ENCODE results near the gene GATA6.

Gene GATA6

GRCh38 chr18:22167091-22167470, 2.3 kb upstream of the GATA6 start:
- no peak for DNase-seq

GRCh38 chr18:22167471-22168241, 1.7 kb upstream of the GATA6 start:
- no peak for DNase-seq

DNA sequence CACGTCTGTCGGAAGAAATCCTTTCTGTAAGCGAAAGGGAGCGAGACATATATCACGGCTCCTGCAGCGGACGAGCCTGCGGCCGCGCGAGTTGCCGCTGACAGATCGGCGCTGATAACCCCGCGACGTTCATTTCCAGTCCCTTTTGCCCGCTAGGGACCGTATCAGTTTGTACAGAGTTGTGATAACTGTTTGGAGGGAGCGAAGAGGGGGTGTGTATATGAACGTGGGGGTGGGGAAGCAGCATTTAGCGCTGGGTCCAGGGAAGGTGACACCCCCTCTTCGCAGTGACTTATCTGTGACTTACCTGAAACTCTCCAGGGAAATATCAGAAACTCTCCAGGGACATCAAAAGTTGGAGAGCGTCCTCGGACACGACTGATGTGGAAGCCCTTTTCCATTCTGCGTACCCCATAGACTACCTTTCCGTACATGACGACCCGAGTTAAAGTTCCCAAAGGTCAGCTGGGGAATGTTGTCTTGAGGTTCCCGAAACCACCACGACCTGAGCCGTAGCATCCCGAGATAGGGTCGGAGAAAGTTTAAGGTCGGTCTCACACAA, 948 bp upstream of the GATA6 start:
- no peak for DNase-seq

GRCh38 chr18:22169889-22170420, 566 bp downstream of the GATA6 start:
- DNase-seq = no peak

DNA sequence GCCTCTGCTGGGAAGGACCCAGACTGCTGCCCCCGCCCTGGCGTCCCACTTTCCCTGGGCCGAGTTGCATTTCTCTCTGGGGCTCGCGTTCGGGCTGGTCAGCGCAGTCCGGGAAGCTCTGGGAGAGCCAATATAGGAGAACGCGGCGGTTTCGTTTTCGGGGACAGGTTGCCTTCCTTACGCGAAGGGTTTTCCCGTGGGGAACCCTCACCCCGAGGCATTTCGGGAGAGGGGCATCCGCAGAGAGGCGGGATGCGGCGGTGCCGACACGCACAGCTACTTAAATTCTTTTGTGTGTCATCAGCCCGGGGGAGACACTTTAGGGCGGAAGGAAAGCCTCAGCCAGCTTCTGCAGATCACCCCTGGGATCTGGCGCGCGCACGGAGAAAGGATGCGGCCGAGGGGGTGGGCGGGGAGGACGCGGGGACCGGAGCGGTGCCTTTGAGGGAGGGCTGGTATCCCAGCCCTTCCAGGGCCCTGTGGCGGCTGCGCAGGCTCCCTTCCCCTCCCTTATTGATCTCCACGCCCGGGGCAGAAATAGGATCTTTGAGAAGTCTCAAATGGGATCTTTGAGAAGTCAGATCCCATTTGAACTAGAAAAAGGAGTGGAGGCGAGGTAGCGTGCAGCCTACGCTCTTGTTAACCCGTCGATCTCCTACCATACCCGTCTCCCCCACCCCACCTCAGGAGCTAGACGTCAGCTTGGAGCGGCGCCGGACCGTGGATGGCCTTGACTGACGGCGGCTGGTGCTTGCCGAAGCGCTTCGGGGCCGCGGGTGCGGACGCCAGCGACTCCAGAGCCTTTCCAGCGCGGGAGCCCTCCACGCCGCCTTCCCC, 1.2 kb downstream of the GATA6 start:
- no peak for DNase-seq

- no peak for DNase-seq
Observed at GRCh38 chr18:22171258-22172119, 2.1 kb downstream of the GATA6 start.

DNA sequence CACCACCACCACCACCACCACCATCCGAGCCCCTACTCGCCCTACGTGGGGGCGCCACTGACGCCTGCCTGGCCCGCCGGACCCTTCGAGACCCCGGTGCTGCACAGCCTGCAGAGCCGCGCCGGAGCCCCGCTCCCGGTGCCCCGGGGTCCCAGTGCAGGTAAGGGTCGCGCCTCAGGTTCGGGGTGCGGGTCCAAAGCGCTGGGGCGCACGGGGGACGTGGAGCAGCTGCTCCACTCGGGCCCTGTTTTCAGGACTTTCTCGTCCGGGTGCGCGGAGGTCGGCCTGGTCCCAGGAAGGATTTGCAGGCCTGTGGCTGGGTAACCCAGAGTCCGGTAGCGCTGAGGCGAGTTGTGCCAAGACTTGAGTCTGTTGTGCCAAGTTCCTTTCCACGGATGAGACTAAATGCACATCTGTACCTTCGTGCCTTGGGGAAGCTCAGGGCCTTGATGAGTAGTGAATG, 2.8 kb downstream of the GATA6 start:
- no peak for DNase-seq

GRCh38 chr18:22172594-22173049, 3.2 kb downstream of the GATA6 start:
- no peak for DNase-seq

DNA sequence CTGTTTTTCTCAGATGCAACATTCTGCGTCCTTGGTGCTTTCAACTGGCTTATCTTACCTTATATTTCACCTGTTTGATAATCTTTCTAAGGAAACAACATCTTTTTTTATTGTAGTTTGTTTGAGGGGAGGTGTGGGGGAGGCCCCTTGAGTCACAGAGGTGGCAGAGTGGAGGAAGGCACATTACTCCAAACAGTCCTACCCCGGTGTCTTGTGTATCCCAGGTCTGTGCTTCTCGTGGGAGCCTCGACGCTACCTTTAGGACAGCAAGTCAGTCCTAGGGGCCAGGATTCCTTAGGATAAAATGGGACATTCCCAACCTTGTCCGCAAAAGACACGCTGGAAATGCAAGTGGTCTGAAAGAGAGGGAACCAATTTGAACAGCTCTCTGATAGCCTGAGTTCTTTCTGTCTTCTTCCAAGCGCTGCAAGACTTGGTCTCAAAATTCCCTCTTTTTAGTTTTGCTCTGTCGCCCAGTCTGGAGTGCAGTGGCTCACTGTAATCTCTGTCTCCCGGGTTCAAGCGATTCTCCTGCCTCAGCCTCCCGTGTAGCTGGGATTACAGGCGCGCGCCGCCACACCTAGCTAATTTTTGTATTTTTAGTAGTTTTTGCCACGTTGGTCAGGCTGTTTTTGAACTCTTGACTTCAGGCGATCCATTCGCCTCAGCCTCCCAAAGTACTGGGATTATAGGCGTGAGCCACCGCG, 4.0 kb downstream of the GATA6 start:
- DNase-seq = no peak

DNA sequence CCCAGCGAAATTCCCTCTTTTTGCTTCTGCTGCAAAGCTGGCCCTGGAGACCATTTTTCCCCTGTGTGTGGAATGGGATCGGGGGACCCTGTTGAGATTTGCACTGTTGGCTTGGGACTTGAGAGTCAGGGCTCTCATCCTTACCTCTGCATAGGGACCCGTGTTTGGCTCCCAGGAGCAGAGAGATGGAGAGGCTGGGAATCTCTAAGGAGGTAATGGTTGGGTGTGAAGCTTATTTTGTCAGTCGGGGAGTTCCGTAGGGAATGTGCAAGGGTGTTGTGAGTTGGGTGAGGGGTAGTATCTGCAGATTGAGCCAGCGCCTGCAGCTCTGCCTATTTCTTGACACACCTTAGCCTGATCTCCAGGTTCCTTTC, 4.5 kb downstream of the GATA6 start:
- DNase-seq = no peak

- no peak for DNase-seq
Observed at GRCh38 chr18:22174341-22175145, 5.2 kb downstream of the GATA6 start.

DNA sequence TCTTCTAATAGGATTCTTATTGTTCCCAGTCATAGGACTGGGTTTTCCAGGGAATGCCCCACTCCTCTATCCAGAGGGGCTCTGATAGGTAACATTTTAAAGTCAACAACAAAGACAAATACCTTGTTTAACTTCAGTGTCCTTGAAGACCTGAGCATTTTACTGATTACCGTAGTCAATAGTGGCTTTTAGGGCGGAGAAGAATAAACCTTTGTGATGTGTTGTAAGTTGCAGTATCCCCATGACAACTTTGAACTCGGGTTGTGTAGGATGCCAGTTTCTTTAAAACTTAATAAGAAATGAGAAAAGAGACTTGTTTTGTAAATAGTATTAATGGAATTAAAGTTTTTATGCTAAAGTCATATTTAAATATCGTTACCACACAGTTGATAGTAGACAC, 6.0 kb downstream of the GATA6 start:
- no peak for DNase-seq

DNA sequence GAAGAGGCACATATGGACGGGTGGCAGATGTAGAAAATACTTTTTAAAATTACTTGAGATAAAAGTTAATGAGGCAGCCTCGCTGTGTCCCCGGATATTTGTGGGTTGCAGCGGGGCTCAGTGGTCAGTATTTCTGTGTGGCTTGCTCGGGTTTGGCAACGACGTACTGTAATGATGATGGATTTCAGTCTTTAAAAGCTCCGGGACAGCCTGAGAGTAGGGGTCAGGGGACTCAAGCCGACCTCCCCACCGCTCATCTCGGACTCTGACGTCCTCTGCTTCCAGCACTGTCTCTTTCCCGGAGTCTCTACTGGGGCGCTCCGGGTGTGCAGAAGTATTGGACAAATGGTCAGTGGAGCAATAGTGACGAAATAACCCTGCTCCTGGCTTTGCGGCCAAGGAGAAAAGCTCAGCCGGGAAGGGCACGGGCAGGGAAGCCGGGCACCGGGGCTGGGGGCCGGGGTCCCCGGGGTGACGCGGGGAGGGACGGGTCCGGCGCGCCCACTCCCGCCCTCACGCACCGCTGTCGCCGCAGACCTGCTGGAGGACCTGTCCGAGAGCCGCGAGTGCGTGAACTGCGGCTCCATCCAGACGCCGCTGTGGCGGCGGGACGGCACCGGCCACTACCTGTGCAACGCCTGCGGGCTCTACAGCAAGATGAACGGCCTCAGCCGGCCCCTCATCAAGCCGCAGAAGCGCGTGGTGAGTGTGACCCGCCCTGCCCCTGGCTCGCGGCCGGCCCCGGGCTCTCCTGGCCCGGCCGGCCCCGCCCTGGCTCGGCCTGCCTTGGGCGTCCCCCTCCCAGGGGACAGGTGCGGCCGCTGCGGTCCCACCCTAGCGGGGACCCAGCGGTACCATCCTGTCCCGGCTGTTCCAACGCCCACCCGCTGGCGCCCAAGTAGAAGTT, 7.3 kb downstream of the GATA6 start:
- DNase-seq = no peak

- no peak for DNase-seq
Observed at GRCh38 chr18:22177327-22177871, 8.0 kb downstream of the GATA6 start.

DNA sequence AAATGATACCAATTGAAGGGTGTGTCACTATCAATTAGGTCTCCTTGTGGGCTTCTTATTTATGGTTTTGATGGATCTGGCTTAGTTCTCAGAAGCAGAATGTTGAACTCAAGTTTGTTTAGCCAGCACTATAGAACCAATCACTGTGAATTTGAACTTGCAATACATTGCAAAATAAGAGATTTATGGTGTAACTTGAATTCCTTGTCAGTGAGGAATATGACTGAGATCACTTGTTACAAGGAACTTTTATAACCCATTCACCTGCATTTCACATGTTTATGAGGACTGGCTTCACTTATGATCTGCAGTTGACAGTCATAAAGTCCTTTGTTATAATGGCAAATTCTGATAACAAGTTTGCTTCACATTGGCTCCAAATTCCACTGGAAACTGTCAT, 9.8 kb downstream of the GATA6 start:
- no peak for DNase-seq

DNA sequence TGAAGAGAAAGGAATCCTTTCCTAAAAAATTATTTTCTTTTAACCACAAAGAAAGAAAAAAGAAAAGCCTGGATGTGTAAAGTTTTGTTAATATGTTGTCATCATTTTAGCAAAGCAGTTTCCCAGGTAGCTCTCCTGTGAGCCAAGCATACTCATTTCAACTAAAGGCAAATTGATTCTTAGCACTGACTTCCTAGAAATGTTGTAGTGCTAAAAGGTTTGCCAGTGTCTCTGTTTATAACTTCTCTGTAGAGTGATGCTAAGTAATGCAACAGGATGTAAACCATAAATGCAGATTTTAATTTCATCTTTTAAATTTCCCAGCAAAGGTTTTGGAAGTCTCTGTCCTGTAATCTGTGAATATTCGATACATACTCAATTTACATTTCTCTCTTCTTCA, 10.2 kb downstream of the GATA6 start:
- no peak for DNase-seq

DNA sequence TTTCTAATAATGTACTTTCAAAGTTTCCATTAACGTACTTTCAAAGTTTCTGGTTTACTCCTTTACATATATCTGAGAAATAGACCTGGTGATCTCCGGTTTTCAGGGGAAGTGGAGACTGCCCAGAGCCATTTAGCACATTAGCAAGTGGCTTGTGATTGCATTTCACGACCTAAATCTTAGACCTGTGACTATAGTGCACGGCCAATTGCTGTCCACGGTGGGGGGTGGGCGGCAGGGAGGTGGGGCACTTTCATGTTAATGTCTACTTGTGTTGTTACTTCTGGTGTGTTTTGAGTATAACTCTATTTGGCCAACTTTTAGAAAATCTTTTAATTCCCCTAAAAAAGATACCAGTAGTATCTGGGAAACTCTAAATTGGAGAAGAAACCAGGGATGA, 11.3 kb downstream of the GATA6 start:
- DNase-seq = no peak

GRCh38 chr18:22182884-22183697, 13.7 kb downstream of the GATA6 start:
- DNase-seq = no peak

GRCh38 chr18:22183698-22184170, 14.3 kb downstream of the GATA6 start:
- no peak for DNase-seq

All from NCI-H1694 (cell line).